GM21528 (cell line): ENCODE data around the gene SELENON.

Experiments used
- ATAC-seq: cut with Tn5 transposase; IDR thresholded peaks from one replicate; pipeline ENCODE4 v1.9.1; 2021; ENCODE audit warnings: mild to moderate bottlenecking, moderate library complexity; ENCODE audit not compliant: unreplicated experiment, low FRiP score

SELENON gene

DNA sequence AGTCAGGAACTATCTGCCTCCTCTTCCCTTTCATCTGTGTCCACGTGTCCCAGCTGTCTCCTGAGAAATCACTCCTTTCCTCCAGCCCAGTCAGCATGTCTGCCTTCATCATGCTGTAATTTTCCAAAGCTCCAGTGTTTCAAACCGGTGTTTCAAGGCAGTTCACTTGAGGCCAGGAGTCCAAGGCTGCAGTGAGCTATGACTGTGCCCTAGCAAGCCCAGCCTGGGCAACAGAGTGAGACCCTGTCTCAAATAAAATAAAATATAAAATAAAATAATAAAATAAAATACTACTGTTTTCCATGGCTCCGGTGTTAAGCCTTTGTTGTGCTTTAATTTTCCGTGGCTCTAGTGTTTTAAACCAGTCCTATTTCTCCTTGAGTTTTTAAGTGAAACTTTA, 7.9 kb upstream of the SELENON start:
- ATAC-seq = no peak

DNA sequence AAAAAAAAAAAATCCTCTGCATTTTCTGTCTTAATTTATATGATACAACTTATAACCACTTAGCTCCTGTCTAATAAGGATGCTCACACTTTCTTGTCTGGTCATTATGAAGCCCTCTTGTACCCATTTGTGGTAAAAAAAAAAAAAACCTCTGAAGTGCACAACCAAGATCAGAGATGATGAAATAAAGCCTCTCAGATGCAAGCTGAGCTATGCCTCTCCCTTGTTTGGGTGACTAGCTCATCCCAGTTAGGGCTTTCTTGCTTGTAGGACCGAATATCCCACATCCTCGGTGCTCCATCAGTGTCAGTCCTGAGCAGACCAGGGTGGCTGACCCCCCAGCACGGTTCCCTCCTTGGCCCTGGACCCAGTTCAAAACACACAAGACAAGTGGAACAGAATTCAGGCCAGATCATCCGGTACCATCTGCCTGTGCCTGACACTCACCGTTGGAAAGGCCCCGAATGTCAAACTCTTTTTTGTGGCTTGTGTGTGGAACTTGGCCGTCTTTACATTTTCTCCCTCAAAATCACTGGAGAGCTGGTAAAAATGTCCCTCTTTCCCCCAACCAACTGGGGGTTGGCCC, 6.3 kb upstream of the SELENON start:
- no peak for ATAC-seq

GRCh38 chr1:25794325-25794724, 5.7 kb upstream of the SELENON start:
- no peak for ATAC-seq

- no peak for ATAC-seq
Observed at GRCh38 chr1:25795211-25795610, 4.8 kb upstream of the SELENON start.

- no peak for ATAC-seq
Observed at GRCh38 chr1:25795946-25796810, 3.8 kb upstream of the SELENON start.

DNA sequence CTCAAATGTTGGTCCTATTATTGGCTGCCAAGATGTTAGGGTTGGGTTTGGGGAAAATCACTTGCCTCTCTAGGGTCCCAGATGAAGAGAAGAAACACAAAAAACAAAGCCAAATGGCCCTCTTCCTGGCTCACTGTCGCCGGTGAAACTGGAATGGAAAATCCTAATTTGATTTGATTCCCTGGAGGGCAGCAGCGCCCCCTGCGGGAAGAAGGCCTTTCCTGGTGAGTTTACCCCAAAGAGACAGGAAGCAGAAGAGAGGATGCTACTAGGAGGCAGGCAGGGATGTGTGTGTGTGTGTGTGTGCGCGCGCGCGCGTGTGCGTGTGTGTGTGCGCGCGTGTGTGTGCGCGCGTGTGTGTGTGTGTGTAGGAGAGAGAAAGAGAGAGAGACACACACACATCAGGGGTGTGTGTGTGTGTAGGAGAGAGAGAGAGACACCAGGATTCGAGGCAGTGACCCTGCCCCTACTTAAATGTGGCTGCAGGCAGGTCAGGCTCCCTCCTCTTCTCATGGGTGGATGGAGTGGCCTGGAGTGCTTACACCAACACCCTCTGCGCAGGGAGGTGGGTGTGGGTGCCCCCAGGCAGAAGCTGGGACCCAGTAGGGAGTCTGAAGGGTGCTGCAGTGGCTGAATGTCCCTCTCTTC, 3.1 kb upstream of the SELENON start:
- ATAC-seq = no peak

DNA sequence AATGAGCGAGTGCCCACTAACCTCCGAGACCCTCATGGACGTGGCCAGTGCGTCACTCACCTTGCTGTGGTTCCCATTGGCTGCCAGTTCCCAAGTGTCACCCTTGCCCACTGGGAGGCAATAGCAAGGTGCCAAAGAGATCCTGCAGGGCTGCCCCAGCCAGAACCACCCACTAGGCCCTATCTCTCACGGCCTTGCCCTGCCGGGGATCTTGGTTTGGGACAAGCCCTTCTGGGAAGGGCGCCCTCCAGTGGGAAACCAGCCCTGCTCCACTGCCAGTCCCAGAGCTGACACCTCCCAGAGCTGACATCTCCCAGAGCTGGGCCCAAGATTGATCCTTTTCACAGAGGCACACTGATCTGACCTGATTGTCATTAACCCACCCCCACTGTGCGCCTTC, 2.1 kb upstream of the SELENON start:
- ATAC-seq = no peak

- no peak for ATAC-seq
Observed at GRCh38 chr1:25798666-25799351, 1.2 kb upstream of the SELENON start.

DNA sequence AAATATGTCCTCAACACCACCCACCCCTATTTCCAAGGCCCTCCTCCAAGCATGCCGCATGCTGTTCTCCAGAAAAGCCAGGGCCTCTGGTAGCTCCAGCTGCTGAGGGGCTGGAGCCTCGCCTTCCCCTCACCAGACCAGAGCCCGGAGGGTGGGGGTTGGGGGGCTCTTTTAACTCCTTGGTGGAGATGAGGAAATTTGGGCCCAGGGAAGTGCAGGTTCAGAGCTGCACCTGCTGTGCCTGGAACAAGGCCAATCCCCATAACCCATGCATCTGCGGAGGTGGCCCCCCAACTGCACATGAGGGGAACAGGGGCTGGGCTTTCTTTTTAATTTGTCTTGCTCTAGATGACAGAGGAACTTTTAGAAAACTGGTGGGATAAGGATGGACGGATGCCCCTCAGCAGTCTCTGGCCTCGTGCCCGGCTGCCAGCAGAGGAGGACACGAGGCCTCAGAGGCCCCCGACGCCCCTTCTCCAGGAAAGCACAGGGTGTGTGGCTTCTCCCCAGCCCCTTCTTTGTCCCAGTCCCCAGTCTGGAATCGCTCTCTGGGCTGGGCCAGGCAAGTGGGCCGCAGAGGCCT, 550 bp upstream of the SELENON start:
- no peak for ATAC-seq

DNA sequence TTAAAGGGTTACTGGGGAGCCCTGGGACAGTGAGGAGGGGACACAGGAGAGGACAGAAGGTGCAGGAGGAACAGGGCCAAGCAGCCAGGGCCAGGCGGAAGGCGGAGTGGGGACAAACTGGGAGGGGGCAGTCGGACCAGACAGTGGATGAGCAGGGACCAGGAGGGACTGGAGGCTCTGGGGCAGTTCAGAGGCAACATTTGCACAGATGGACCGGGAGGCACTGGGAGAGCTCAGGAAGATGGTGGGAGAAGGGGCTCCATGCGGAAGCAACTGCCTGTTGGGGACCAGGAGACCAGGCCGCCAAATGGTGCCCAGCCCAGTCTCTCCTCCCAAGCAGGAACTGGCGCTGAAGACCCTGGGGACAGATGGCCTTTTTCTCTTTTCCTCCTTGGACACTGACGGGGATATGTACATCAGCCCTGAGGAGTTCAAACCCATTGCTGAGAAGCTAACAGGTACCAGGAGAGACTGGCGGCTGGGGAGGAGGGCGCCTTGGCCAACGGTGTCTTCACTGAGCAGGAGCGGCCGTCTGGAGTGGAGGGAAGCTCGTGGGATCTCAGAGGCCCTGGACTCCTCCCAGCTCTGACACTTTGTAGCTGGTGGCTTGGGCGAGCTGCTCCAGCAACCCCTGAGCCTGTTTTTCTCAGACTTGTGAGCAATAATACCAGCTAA, 847 bp downstream of the SELENON start:
- no peak for ATAC-seq

DNA sequence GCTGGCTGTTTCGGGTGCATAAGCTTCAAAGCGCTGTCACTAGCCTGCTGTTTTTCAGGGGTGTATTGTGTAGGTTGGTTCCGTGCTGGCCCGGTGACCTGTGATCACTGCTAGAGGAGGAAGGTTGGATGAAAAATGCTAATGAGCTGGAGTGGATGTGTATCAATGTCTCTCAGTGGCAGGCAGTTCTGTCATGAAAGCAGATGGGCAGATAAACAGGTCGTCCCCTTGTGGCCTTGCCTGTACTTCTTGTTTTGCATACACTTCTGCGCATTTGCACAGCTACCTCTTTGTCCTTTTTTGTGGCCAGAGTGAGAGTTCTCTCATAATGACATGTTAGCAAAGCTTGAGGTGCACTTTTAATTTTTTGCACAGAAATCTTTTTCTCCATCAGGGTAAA, 2.9 kb downstream of the SELENON start:
- ATAC-seq = no peak

DNA sequence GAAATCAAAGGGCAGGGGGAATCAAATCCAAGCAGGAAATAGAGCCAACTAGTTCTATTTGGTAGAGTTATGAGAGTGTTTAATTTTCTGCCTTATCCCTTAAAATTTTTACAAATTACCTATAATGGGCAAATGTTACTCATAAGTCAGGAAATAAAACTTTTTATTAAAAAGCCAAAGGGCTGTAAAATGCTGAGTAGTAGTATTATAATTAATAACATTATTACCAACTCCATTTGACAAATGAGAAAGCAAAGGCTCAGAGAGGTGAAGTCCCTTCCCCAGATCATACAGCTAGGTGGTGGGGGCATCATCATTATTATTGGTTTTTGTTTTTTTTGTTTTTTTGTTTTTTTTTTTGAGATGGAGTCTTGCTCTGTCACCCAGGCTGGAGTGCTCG, 3.4 kb downstream of the SELENON start:
- no peak for ATAC-seq

DNA sequence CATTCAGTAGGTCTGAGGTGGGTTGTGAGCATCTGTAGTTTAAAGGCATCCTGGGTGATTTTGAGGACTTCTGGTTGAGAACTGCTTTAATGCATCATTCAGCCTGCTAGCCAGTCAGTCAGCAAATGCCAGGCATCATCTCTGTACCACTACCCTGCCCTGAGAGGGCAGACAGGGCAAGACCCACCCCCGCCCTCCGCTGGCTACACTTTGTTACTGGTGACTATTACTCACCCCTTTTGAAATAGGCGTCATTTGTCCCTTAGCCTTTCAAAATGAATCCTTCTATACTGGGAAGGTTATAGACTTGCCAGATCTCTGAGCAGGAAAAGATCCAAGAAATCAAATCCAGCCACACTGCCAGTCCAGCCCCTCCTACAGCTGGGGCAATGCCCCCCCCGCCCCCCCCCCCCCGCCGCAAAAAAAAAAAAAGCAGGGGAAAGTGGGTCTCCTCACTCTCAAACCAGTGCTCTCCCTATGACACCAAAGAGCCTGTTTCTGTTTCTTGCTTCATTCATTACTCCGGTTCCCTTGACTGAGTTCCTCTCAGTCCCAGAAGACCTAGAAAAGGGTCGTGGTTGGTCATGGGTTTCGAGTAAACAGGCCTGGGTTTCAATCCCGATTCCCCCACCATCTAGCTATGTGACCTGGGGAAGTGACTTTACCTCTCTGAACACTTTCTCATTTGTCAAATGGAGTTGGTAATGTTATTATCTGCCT, 4.4 kb downstream of the SELENON start:
- ATAC-seq = no peak

DNA sequence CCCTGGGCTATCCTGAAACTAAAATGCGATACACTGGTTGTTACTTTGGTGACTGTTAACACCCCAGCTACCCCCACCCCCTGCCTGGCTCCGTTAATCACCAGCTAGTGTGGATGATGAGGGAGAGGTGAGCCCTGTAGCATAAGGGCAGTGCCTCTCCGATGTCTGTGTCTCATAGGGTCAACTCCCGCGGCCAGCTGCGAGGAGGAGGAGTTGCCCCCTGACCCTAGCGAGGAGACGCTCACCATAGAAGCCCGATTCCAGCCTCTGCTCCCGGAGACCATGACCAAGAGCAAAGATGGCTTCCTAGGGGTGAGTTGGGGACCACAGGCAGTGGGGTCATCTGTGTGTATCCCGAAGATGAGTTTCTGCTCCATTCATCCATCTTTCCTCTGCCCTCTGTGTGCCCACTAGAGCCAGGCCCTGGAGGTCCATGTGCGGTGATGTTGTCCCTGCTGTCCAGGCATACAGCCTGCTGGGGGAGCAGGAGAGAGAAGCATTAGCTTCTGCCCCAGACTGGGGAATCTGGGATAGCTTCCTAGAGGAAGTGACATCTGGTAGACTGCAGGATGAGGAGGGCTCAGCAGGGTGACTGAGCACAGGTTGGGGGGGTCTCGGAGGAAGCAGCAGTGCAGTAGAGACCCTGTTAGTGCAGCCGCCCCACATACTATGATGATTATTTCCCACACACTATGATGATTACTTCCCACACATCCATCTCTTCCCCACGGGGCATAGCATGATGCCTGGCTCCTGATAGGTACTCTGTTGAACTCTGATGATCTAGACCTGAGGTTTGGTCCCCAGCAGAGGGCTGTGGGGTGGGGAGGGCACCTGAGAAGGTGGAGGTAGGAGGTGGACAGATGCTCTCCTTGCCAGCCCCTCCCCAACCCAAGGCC, 5.2 kb downstream of the SELENON start:
- no peak for ATAC-seq

DNA sequence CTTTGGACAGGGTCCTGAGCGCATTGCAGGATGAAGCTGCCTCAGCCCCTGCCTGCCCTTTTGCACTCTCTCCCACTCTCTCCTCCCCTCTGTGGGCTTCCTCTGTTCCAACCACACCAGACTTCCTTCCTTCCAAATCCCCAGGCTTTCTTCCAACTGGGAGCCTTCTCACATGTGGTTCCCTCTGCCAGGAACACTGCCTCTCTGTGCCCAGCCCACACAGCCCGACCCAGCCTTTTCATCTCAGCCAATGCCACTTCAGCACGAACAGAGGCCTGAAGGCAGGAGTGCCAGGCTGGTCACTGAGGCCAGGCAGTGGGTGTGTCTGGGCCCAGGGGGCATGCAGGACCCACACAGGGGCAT, 5.9 kb downstream of the SELENON start:
- no peak for ATAC-seq

- no peak for ATAC-seq
Observed at GRCh38 chr1:25806418-25806817, 6.4 kb downstream of the SELENON start.

- no peak for ATAC-seq
Observed at GRCh38 chr1:25807480-25808390, 7.7 kb downstream of the SELENON start.
